Astrocyte of the cerebellum (primary cell): ENCODE data around the gene MAPKAP1.

Experiments
- DNase-seq: peaks from one replicate; pipeline ENCODE4 v3.0.0-alpha.2; 2011; ENCODE audit warnings: low read depth
- H3K4me3 ChIP-seq: 2 replicates; pipeline ENCODE4 v1.5.1; 2011; ENCODE audit warnings: mild to moderate bottlenecking, low read depth, low read length, moderate library complexity
- CTCF ChIP-seq: IDR thresholded peaks from 2 replicates; pipeline ENCODE4 v1.5.1; 2012; ENCODE audit warnings: low read length, low read depth, moderate library complexity, mild to moderate bottlenecking; ENCODE audit errors: missing control alignments
- in situ Hi-C: cut with HindIII; loops from 2 replicates; pipeline ENCODE4 v1.10.0; 2017; ENCODE audit warnings: low sequenced_read_pairs

MAPKAP1 gene

GRCh38 chr9:125663127-125663526 is 43.9 kb downstream of the MAPKAP1 start:
- no peak for DNase-seq
- H3K4me3 ChIP-seq, result no peak overlapping the region
- TF ChIP-seq CTCF, result no peak
- in situ Hi-C loops, result no loop called here

- in situ Hi-C loops, result no loop called here
- DNase-seq, result no peak
- TF ChIP-seq CTCF, result no peak
- no peak overlapping the region for H3K4me3 ChIP-seq
Measured at GRCh38 chr9:125660557-125660956, 46.5 kb downstream of the MAPKAP1 start.

- DNase-seq, result no peak
- in situ Hi-C loops, result no loop called here
- no peak for TF ChIP-seq CTCF
- no peak overlapping the region for H3K4me3 ChIP-seq
Measured at GRCh38 chr9:125659954-125660353, 47.1 kb downstream of the MAPKAP1 start.

- TF ChIP-seq CTCF, result no peak
- no peak for DNase-seq
- no peak overlapping the region for H3K4me3 ChIP-seq
- in situ Hi-C loops, result no loop called here
Measured at GRCh38 chr9:125659201-125659840, 47.7 kb downstream of the MAPKAP1 start.

GRCh38 chr9:125656560-125656959 is 50.4 kb downstream of the MAPKAP1 start:
- no peak overlapping the region for H3K4me3 ChIP-seq
- in situ Hi-C loops, result no loop called here
- TF ChIP-seq CTCF, result no peak
- DNase-seq, result no peak

- DNase-seq, result no peak
- in situ Hi-C loops, result no loop called here
- no peak overlapping the region for H3K4me3 ChIP-seq
- TF ChIP-seq CTCF, result no peak
Measured at GRCh38 chr9:125655691-125656410, 51.2 kb downstream of the MAPKAP1 start.
